SIG-M5 treated with dmso at 0.1 percent for 504 hours (cell line): ENCODE measurements around the gene CRKL.

ENCODE experiments used
- DNase-seq: peaks from one replicate; lab custom pipeline; 2025; ENCODE audit not compliant: unreplicated experiment; lab: John Stamatoyannopoulos, UW

The CRKL gene

GRCh38 chr22:20980523-20980922, 63.3 kb downstream of the CRKL start:
- DNase-seq = no peak

DNA sequence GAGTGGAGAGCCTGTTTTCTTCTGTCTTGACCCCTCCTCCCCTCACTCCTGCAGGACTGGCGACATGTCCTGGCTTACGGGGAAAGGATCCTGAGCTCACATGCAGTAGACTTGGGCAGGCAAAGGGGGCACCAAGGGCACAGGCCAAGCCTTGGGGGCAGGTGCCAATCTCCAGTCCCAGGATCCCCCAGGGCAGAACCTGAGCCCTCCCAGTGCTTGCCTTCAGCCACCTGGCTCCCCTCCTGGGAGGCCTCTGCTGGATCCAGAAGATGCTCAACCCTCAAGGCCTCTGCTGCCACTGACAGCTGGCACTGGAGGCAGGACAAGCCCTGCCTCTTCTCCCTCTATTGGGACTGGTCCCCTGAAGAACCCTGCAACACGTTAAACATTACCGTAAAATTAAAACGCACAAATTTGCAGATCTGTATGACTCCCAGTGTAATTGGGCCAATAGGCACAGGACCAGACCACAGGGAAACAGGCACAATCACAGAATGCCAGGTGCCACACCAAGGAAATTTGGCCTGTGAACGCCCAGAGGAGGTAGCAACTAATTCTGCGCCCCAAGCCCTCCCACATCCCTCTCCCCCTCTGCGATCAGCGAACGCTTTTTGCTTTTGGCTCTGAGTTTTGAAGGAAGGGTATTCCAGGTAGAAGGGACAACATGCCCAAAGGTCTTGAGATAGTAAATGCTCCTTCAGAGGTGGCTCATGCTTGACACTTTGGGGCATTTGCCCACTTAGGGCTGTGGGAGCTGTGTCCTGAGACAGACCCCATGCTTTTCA, 63.9 kb downstream of the CRKL start:
- DNase-seq = no peak

- DNase-seq = peak; percentile 76
Observed at GRCh38 chr22:20981787-20982562, 64.8 kb downstream of the CRKL start, which contains the start of gene LZTR1. Gene LZTR1 (plus strand): TSS chr22:20982297. CDS start chr22:20982372, 75 bp downstream.

DNA sequence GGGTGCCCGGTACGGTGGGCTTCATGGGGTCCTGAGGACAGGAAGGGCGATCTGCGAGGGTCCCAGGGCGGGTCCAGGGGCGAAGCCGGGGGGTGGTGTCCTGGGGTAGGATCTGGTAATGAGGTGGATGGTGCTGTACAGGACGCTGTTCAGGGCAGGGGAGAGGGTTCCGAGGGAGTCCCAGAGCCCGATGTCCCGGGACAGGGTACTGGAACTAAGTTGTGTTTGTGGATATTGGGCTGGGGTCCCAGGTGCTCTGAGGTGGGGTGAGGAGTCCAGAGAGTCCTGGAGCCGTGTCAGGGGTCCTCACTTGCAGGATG, 65.3 kb downstream of the CRKL start:
- no peak for DNase-seq

DNA sequence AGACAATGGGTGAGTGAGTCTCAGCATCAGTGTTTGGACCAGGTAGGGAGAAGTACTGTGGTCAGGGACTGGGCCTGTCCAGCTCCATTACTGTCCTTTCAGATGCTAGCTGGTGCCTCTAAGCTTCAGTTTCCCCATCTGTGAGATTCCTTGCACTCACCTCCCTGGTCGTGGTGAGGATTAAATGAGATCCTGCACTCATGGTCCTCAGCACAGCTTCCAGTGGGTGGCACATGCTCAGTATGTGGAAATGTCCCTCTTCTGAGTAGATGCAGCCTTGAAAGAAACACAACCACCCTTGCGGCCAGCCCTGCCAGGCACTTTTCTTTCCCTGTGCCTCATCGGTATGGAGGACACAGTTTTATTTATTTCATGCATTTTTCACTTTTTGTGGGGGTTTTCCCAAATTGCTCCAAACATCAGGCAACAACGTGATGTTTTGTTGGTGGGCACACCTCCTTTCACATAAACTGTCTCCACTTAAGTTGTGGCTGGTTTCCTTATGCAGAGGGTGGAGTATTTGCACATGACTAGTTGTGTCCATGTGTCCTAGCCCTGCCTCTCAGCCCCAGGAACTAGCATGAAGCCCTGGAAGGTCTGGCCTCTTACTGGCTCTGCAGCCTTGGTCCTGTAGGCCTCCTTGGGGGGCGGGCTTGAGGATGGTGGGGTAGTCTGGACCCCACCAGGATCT, 66.0 kb downstream of the CRKL start:
- DNase-seq = no peak

GRCh38 chr22:20985720-20986119, 68.5 kb downstream of the CRKL start:
- no peak for DNase-seq

DNA sequence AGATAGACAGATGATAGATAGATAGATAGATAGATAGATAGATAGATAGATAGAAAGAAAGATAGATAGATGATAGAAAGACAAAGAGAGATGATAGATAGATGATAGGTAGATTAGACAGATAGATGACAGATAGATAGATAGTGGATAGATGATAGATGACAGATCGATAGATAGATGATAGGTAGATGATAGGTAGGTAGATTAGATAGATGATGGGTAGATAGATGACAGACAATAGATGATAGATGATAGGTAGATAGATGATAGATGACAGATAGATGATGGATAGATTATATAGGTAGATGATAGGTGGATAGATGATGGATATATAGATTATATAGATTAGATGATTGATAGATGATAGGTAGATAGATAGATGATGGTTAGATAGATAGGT, 69.2 kb downstream of the CRKL start:
- no peak for DNase-seq

DNA sequence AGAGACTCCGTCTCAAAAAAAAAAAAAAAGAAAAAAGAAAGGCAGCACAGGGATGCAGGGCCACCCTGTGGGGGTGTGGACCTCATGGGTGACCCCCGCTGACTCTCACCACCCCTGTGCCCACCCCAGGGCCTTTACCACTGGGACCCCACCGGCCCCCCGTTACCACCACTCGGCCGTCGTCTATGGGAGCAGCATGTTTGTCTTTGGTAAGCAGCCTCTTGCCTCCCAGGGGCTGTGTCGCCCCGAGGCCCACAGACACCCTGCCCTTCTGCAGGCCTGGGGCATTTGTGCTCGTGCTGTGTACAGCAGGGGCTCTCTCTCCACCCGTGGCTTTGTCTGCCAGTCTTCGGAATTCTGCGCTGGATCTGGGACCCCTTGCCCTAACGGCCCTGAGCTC, 70.2 kb downstream of the CRKL start:
- no peak for DNase-seq

DNA sequence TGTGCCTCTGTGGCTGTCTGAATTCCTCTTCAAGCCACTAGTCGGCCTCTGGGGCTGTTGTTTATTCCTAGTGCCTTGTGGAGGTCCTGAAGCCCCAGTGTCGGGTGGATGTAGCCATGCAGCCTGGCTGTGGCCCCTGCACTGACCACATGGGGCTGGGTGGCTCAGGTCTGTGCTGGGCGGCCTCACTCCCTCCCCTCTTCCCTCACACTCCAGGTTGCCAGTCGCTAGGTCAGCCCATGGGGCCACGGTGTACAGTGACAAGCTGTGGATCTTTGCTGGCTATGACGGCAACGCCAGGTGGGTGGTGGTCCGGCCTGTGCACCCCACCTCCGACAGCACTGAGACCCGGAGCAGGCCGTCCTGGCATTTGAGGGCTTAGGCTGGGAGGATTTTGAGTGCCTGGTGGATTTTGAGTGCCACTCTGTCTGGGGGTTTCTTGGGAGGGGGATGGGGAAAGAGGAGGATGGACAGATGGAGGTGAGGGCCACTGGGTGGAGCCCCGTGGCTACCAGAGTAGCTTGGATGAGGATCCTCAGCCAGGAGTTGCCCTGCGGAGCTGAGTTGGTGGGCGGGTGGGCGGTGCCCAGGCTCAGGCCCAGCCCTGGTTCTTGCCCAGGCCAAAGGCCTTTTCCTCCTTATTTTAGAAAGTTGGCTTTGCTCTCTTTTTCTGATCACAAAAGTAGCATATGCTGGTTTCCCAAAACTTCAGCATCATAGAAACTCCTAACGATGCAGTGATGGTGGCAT, 71.5 kb downstream of the CRKL start:
- DNase-seq = no peak

GRCh38 chr22:20989323-20990138, 72.3 kb downstream of the CRKL start:
- no peak for DNase-seq

GRCh38 chr22:20990184-20991180, 73.3 kb downstream of the CRKL start:
- no peak for DNase-seq

GRCh38 chr22:20991252-20992055, 74.2 kb downstream of the CRKL start:
- DNase-seq = no peak

DNA sequence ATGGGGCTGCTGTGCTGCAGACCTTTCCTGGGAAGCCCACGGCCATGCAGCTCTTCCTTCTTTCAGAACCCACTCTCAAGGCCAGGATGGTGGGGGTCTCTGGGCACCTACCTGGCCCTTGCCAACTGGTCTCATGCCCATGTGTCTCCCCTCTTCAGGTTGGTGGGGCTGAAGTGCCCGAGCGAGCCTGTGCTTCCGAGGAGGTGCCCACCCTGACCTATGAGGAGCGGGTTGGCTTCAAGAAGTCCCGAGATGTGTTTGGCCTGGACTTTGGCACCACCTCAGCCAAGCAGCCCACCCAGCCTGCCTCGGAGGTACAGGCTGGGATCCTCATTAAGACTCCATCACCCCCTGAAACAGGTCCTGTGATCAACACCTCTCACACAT, 74.8 kb downstream of the CRKL start:
- DNase-seq = no peak

- no peak for DNase-seq
Observed at GRCh38 chr22:20992456-20993303, 75.5 kb downstream of the CRKL start.

DNA sequence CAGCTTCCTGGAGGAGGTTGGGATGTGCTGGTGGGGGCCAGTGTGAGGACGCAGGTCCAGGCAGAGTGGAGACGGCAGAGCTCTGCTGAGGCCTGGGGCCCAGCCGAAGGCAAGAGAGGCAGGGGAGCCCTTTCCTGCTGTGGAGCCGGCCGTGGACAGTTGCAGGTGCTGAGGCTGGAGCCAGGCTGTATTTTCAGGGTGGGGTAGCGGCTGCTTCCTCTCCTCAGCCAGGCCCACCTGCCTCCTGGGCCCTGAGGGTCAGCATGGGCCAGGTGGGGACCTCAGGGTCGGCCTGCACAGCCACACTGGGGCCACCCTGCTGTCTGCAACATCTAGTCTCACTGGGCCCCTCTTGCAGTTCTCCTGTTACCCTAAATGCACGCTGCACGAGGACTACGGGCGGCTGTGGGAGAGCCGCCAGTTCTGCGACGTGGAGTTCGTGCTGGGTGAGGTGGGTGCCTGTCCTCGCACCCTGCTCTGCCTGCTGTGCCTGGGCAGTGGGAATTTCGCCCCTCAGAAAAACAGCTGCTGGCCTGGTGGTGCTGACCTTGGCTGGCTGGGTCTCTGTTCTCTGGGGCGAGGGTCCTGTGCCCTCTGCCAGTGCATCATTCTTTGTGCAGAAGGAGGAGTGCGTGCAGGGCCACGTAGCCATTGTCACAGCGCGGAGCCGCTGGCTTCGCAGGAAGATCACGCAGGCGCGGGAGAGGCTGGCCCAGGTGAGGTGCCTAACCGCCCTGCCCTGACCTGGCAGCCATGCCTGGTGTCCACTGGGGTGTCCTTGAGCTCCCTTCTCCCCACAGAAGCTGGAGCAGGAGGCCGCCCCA, 76.3 kb downstream of the CRKL start:
- no peak for DNase-seq

DNA sequence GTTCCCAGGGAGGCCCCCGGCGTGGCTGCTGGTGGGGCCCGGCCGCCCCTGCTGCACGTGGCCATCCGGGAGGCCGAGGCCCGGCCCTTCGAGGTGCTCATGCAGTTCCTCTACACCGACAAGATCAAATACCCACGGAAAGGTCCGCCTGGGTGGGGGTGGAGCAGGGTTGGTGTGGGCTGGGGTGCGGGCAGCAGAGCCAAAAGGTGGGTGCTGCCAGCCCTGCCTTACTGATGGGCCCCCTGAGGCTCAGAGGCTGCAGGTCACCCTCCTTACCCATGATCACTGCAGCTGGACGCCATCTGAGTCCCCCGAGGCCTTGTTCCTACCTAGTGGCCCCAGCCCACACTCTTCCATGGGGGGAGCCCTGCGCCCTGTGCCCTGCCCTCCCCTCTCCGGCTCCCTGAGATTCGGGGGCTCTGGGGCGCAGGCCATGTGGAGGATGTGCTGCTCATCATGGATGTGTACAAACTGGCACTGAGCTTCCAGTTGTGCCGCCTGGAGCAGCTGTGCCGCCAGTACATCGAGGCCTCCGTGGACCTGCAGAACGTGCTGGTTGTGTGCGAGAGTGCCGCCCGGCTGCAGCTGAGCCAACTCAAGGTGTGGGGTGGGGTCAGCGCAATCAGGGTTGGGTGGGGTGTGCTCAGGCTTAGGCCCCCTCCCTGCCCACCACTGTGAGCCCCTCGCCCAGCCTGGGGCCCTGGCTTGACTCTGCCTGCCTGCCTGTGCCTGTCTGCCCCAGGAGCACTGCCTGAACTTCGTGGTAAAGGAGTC, 77.1 kb downstream of the CRKL start:
- DNase-seq = no peak
